Astrocyte of the cerebellum (primary cell): ENCODE data around the gene HSPB2.

Experiments
- DNase-seq: peaks from one replicate; pipeline ENCODE4 v3.0.0-alpha.2; 2011; ENCODE audit warnings: low read depth
- H3K4me3 ChIP-seq: 2 replicates; pipeline ENCODE4 v1.5.1; 2011; ENCODE audit warnings: mild to moderate bottlenecking, low read depth, low read length, moderate library complexity
- CTCF ChIP-seq: IDR thresholded peaks from 2 replicates; pipeline ENCODE4 v1.5.1; 2012; ENCODE audit warnings: low read length, low read depth, moderate library complexity, mild to moderate bottlenecking; ENCODE audit errors: missing control alignments
- in situ Hi-C: cut with HindIII; loops from 2 replicates; pipeline ENCODE4 v1.10.0; 2017; ENCODE audit warnings: low sequenced_read_pairs

HSPB2 gene

GRCh38 chr11:111949519-111950426 is 37.2 kb downstream of the HSPB2 start:
- no peak for DNase-seq
- in situ Hi-C loops: no loop called here

GRCh38 chr11:111951565-111951964 is 39.0 kb downstream of the HSPB2 start:
- no peak for TF ChIP-seq CTCF
- H3K4me3 ChIP-seq: no peak overlapping the region
- in situ Hi-C loops: no loop called here
- no peak for DNase-seq

More at GRCh38 chr11:111949519-111950426, 37.2 kb downstream of the HSPB2 start:
- H3K4me3 ChIP-seq: no peak overlapping the region
- TF ChIP-seq CTCF: no peak

- no peak overlapping the region for H3K4me3 ChIP-seq
- no peak for DNase-seq
- in situ Hi-C loops: no loop called here
- no peak for TF ChIP-seq CTCF
Measured at GRCh38 chr11:111954154-111954553, 41.6 kb downstream of the HSPB2 start.

- in situ Hi-C loops: no loop called here
- DNase-seq: no peak
- no peak overlapping the region for H3K4me3 ChIP-seq
- no peak for TF ChIP-seq CTCF
Measured at GRCh38 chr11:111957663-111958444, 45.3 kb downstream of the HSPB2 start.

- TF ChIP-seq CTCF: no peak
- no peak overlapping the region for H3K4me3 ChIP-seq
- DNase-seq: no peak
- in situ Hi-C loops: no loop called here
Measured at GRCh38 chr11:111960916-111961315, 48.4 kb downstream of the HSPB2 start.

- in situ Hi-C loops: no loop called here
- H3K4me3 ChIP-seq: no peak overlapping the region
- DNase-seq: no peak
- no peak for TF ChIP-seq CTCF
Measured at GRCh38 chr11:111961389-111962300, 49.1 kb downstream of the HSPB2 start.
